ENCODE measurements around the gene CPN2. TPM values are rescaled to one million over a fixed set of nuclear protein-coding genes. Genes with fewer than 3 reads are reported as not detected.

Gene CPN2
- total and polyA plus RNA-seq, 2 donors (not counting 1 experiment from before 2014, with no cell fraction given), result not detected

DNA sequence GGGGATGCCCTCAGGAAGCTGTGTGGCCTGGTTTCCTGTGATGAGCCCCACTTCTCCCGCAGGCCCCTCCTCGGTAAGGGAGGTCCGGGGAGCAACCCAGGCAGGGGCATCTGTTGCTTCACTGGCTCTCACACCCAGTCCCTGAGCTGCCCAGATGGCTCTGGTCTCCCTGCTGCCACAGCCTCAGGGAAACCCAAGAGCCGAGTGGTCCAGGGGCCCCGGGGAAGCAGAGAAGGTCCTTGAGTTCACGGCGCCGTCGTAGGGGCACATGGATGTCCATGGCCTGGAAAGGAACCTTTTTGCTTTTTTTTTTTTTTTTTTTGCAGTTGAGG is 31.7 kb upstream of the CPN2 start:
- CTCF ChIA-PET, result no interaction called here
- 81% methylated on average over 9 of the region's 9 CpGs for WGBS (ENCODE audit: insufficient coverage)
- TF ChIP-seq CTCF (IDR thresholded peaks at IDR 0.05) (no peak), EZH2 (IDR thresholded peaks at IDR 0.05; ENCODE audit: borderline replicate concordance, insufficient read depth, low read depth, low read length, poor library complexity, severe bottlenecking) (no peak)

GRCh38 chr3:194382196-194382891 is 31.2 kb upstream of the CPN2 start:
- ATAC-seq (ENCODE audit: low read depth), result no peak
- H3K4me3 Mint-ChIP-seq, result no peak overlapping the region
- Histone ChIP-seq H3K4me3 (ENCODE audit: control extremely low read depth in 1 of 5, extremely low read depth in 1 of 5, insufficient read depth in 1 of 5, low read depth in 2 of 5, low read length in 4 of 5) (no peak overlapping the region), H3K36me3 (replicated peaks in 1 of 2; ENCODE audit: control extremely low read depth in 1 of 2, control insufficient read depth in 1 of 2, extremely low read depth in 1 of 2, insufficient read depth in 2 of 2, low read length in 1 of 2) (no peaks in the 10 kb centered on the region), H2AFZ (ENCODE audit: insufficient read depth, low read depth, low read length, poor library complexity, severe bottlenecking) (no peak overlapping the region), H3K4me2 (replicated peaks; ENCODE audit: low read depth, low read length, poor library complexity, severe bottlenecking) (no peak overlapping the region), H3K4me1 (ENCODE audit: control insufficient read depth in 2 of 2, insufficient read depth in 2 of 2, low read length in 2 of 2) (no peaks in the 10 kb centered on the region), H3K9me3 (ENCODE audit: control extremely low read depth in 1 of 3, control insufficient read depth in 2 of 3, insufficient read depth in 1 of 3, low read length in 2 of 3) (no peaks in the 10 kb centered on the region), H3K9ac (ENCODE audit: low read length) (no peak overlapping the region), H3K27me3 (replicated peaks in 1 of 4; ENCODE audit: control extremely low read depth in 1 of 4, control insufficient read depth in 3 of 4, insufficient read depth in 4 of 4, low read length in 3 of 4) (peaks cover 0 to 6% (median 1%) of the 10 kb centered on the region in 4 experiments), H4K20me1 (ENCODE audit: control insufficient read depth, insufficient read depth, low read length, poor library complexity, severe bottlenecking) (no peaks in the 10 kb centered on the region), H3K79me2 (ENCODE audit: control insufficient read depth, insufficient read depth, low read length) (no peaks in the 10 kb centered on the region), H3K27ac (ENCODE audit: low read length in 2 of 2) (no peak overlapping the region)
- H3K9me3 Mint-ChIP-seq (ENCODE audit: insufficient read depth), result no peaks in the 10 kb centered on the region
- intact Hi-C loops (cut with micrococcal nuclease), result no loop called here
- H3K27ac Mint-ChIP-seq, result no peak overlapping the region
- ChIA-PET CTCF (no interaction called here), POLR2A (no interaction called here)
- no peak for TF ChIP-seq EZH2 (IDR thresholded peaks at IDR 0.05; ENCODE audit: borderline replicate concordance, insufficient read depth, low read depth, low read length, poor library complexity, severe bottlenecking)
- TF ChIP-seq CTCF (IDR thresholded peaks at IDR 0.05), result no peak
- peaks cover 33% of the 10 kb centered on the region for H3K27me3 Mint-ChIP-seq
- WGBS (ENCODE audit: insufficient coverage), result 92% methylated on average over 17 of the region's 20 CpGs
- no peak for DNase-seq
- no peaks in the 10 kb centered on the region for H3K4me1 Mint-ChIP-seq

More for the DNA sequence above, 31.7 kb upstream of the CPN2 start:
- H3K4me3 Mint-ChIP-seq, result no peak overlapping the region
- Histone ChIP-seq H3K4me2 (replicated peaks; ENCODE audit: low read depth, low read length, poor library complexity, severe bottlenecking) (no peak overlapping the region), H3K9me3 (ENCODE audit: control extremely low read depth in 1 of 3, control insufficient read depth in 2 of 3, insufficient read depth in 1 of 3, low read length in 2 of 3) (no peaks in the 10 kb centered on the region), H2AFZ (ENCODE audit: insufficient read depth, low read depth, low read length, poor library complexity, severe bottlenecking) (no peak overlapping the region), H3K4me1 (ENCODE audit: control insufficient read depth in 2 of 2, insufficient read depth in 2 of 2, low read length in 2 of 2) (no peaks in the 10 kb centered on the region), H3K9ac (ENCODE audit: low read length) (no peak overlapping the region), H3K27me3 (replicated peaks in 1 of 4; ENCODE audit: control extremely low read depth in 1 of 4, control insufficient read depth in 3 of 4, insufficient read depth in 4 of 4, low read length in 3 of 4) (peaks cover 0 to 6% (median 1%) of the 10 kb centered on the region in 4 experiments), H3K4me3 (ENCODE audit: control extremely low read depth in 1 of 5, extremely low read depth in 1 of 5, insufficient read depth in 1 of 5, low read depth in 2 of 5, low read length in 4 of 5) (no peak overlapping the region), H3K36me3 (replicated peaks in 1 of 2; ENCODE audit: control extremely low read depth in 1 of 2, control insufficient read depth in 1 of 2, extremely low read depth in 1 of 2, insufficient read depth in 2 of 2, low read length in 1 of 2) (no peaks in the 10 kb centered on the region), H3K27ac (ENCODE audit: low read length in 2 of 2) (no peak overlapping the region), H4K20me1 (ENCODE audit: control insufficient read depth, insufficient read depth, low read length, poor library complexity, severe bottlenecking) (no peaks in the 10 kb centered on the region), H3K79me2 (ENCODE audit: control insufficient read depth, insufficient read depth, low read length) (no peaks in the 10 kb centered on the region)
- DNase-seq, result no peak
- ATAC-seq (ENCODE audit: low read depth), result no peak
- H3K4me1 Mint-ChIP-seq, result no peaks in the 10 kb centered on the region
- no peak overlapping the region for H3K27ac Mint-ChIP-seq
- intact Hi-C loops (cut with micrococcal nuclease), result no loop called here
- POLR2A ChIA-PET, result no interaction called here
- H3K9me3 Mint-ChIP-seq (ENCODE audit: insufficient read depth), result no peaks in the 10 kb centered on the region
- H3K27me3 Mint-ChIP-seq, result peaks cover 33% of the 10 kb centered on the region
